Limb (tissue), 2 donors: ENCODE data around the gene KLF3.

Source experiments
- DNase-seq, 2 donors: peaks; one replicate each; pipeline ENCODE4 v3.0.0-alpha.2; 2016; ENCODE audit errors: extremely low spot score in 2 of 2

The KLF3 gene

GRCh38 chr4:38694330-38694729 lies 30.3 kb downstream of the KLF3 start:
- DNase-seq, result no peak

- DNase-seq, result no peak
Observed at GRCh38 chr4:38695809-38696208, 31.8 kb downstream of the KLF3 start.

GRCh38 chr4:38696697-38697096 lies 32.7 kb downstream of the KLF3 start:
- DNase-seq, result no peak

- DNase-seq, result no peak
Observed at GRCh38 chr4:38698176-38698575, 34.2 kb downstream of the KLF3 start.

GRCh38 chr4:38699112-38699511 lies 35.1 kb downstream of the KLF3 start:
- DNase-seq, result no peak

- no peak for DNase-seq
Observed at GRCh38 chr4:38703635-38704034, 39.6 kb downstream of the KLF3 start.

- no peak for DNase-seq
Observed at GRCh38 chr4:38704622-38705154, 40.7 kb downstream of the KLF3 start.

- no peak for DNase-seq
Observed at GRCh38 chr4:38706301-38706700, 42.3 kb downstream of the KLF3 start.

- DNase-seq, result no peak
Observed at GRCh38 chr4:38710053-38710452, 46.1 kb downstream of the KLF3 start.

- DNase-seq, result no peak
Observed at GRCh38 chr4:38711066-38711465, 47.1 kb downstream of the KLF3 start.

GRCh38 chr4:38715050-38715449 lies 51.1 kb downstream of the KLF3 start:
- no peak for DNase-seq

- DNase-seq, result no peak
Observed at GRCh38 chr4:38716256-38716655, 52.3 kb downstream of the KLF3 start.

GRCh38 chr4:38717604-38718003 lies 53.6 kb downstream of the KLF3 start:
- no peak for DNase-seq

- DNase-seq, result no peak
Observed at GRCh38 chr4:38723114-38723513, 59.1 kb downstream of the KLF3 start.

GRCh38 chr4:38723726-38724474 lies 59.9 kb downstream of the KLF3 start:
- DNase-seq, result no peak

- no peak for DNase-seq
Observed at GRCh38 chr4:38724475-38724808, 60.4 kb downstream of the KLF3 start.

- DNase-seq, result no peak
Observed at GRCh38 chr4:38728631-38729141, 64.7 kb downstream of the KLF3 start.

- no peak for DNase-seq
Observed at GRCh38 chr4:38730493-38730829, 66.5 kb downstream of the KLF3 start.

GRCh38 chr4:38730830-38731646 lies 67.0 kb downstream of the KLF3 start:
- DNase-seq, result peak; percentile 75 to 85

GRCh38 chr4:38733663-38734062 lies 69.7 kb downstream of the KLF3 start:
- DNase-seq, result no peak

GRCh38 chr4:38734446-38734845 lies 70.4 kb downstream of the KLF3 start:
- DNase-seq, result no peak

- DNase-seq, result no peak
Observed at GRCh38 chr4:38734911-38735310, 70.9 kb downstream of the KLF3 start.

- no peak for DNase-seq
Observed at GRCh38 chr4:38735870-38736269, 71.9 kb downstream of the KLF3 start.
